GM23338 (cell line): Measurements from ENCODE around the gene DAW1. TPM values are rescaled to one million over a fixed set of nuclear protein-coding genes. Genes with fewer than 3 reads are reported as not detected.

ENCODE experiments used
- ATAC-seq: fragments of 200-7000 bp; cut with Tn5 transposase; 3 replicates; pipeline ENCODE4 v1.9.1; 2020
- DNase-seq: peaks from one replicate; pipeline ENCODE4 v3.0.0-alpha.2; 2015; ENCODE audit warnings: low spot score
- H2AFZ ChIP-seq: fragments of 200-600 bp; sonication (generic); 2 replicates; pipeline ENCODE4 v1.8.0; 2016; ENCODE audit warnings: antibody characterized with exemption, mild to moderate bottlenecking, moderate library complexity
- H3F3A ChIP-seq: fragments of 200-600 bp; sonication (generic); replicated peaks from 2 replicates; pipeline ENCODE4 v1.8.0; 2017; ENCODE audit warnings: antibody characterized with exemption, mixed run types, low read depth
- H3K27ac ChIP-seq: fragments of 200-600 bp; sonication (generic); 2 replicates; pipeline ENCODE4 v1.6.1; 2016; ENCODE audit warnings: low read depth
- H3K27me3 ChIP-seq: fragments of 200-600 bp; sonication (generic); 2 replicates; pipeline ENCODE4 v1.8.0; 2016; ENCODE audit warnings: mild to moderate bottlenecking, mixed run types, moderate library complexity; ENCODE audit not compliant: insufficient read depth
- H3K36me3 ChIP-seq: fragments of 200-600 bp; sonication (generic); 2 replicates; pipeline ENCODE4 v1.8.0; 2016; ENCODE audit warnings: mild to moderate bottlenecking; ENCODE audit not compliant: insufficient read depth
- H3K4me1 ChIP-seq: fragments of 200-600 bp; sonication (generic); 2 replicates; pipeline ENCODE4 v1.8.0; 2016; ENCODE audit warnings: mild to moderate bottlenecking, moderate library complexity; ENCODE audit not compliant: insufficient read depth
- H3K4me2 ChIP-seq: fragments of 200-600 bp; sonication (generic); 2 replicates; pipeline ENCODE4 v1.7.1; 2017; ENCODE audit warnings: mixed run types
- H3K4me3 ChIP-seq: fragments of 200-600 bp; sonication (generic); 2 replicates; pipeline ENCODE4 v1.6.1; 2016; ENCODE audit warnings: mixed run types
- H3K79me2 ChIP-seq: fragments of 200-600 bp; sonication (generic); replicated peaks from 2 replicates; pipeline ENCODE4 v1.8.0; 2017; ENCODE audit warnings: mild to moderate bottlenecking; ENCODE audit not compliant: insufficient read depth
- H3K9me2 ChIP-seq: fragments of 200-600 bp; sonication (generic); 2 replicates; pipeline ENCODE4 v1.8.0; 2017; ENCODE audit not compliant: insufficient read depth
- H4K20me1 ChIP-seq: fragments of 200-600 bp; sonication (generic); replicated peaks from 2 replicates; pipeline ENCODE4 v1.8.0; 2017; ENCODE audit warnings: mild to moderate bottlenecking; ENCODE audit not compliant: insufficient read depth
- H3K27ac Mint-ChIP-seq: 2 replicates; pipeline ENCODE4 v1.8.0; 2020; ENCODE audit warnings: inconsistent platforms, mild to moderate bottlenecking, moderate library complexity, mixed read lengths
- H3K27me3 Mint-ChIP-seq: 3 replicates; pipeline ENCODE4 v1.8.0; 2022; ENCODE audit warnings: low read depth, mild to moderate bottlenecking, moderate library complexity, mixed read lengths, inconsistent platforms; ENCODE audit not compliant: insufficient read depth, poor library complexity
- H3K36me3 Mint-ChIP-seq: 3 replicates; pipeline ENCODE4 v1.8.0; 2021; ENCODE audit warnings: low read depth, mild to moderate bottlenecking, inconsistent platforms, moderate library complexity, mixed read lengths
- H3K4me1 Mint-ChIP-seq: 3 replicates; pipeline ENCODE4 v1.8.0; 2020; ENCODE audit warnings: mild to moderate bottlenecking, inconsistent platforms, mixed read lengths
- H3K4me3 Mint-ChIP-seq: 3 replicates; pipeline ENCODE4 v1.8.0; 2021; ENCODE audit warnings: moderate library complexity, mild to moderate bottlenecking, inconsistent platforms, mixed read lengths
- H3K9me3 Mint-ChIP-seq: 3 replicates; pipeline ENCODE4 v1.8.0; 2020; ENCODE audit warnings: moderate library complexity, mild to moderate bottlenecking, inconsistent platforms, mixed read lengths
- CREB1 ChIP-seq: fragments of 250-450 bp; sonication (Bioruptor Pico); IDR thresholded peaks from 2 replicates; pipeline ENCODE4 v1.5.0; 2020; ENCODE audit warnings: low read depth, mild to moderate bottlenecking, moderate library complexity
- CTCF ChIP-seq, 2 experiments: fragments of 200-600 bp in 1 of 2; sonication (generic) in 1 of 2; conservative IDR thresholded peaks; 2 replicates each; pipeline versions ENCODE4 v1.5.1 to v1.6.1; 2016 to 2017; ENCODE audit warnings: antibody characterized with exemption in 2 of 2, low read depth in 2 of 2, mild to moderate bottlenecking in 2 of 2, moderate library complexity in 1 of 2
- ETS1 ChIP-seq: IDR thresholded peaks from 2 replicates; pipeline ENCODE4 v1.6.1; 2016; ENCODE audit warnings: antibody characterized with exemption
- EZH2 ChIP-seq: fragments of 200-600 bp; sonication (generic); IDR thresholded peaks from one replicate; pipeline ENCODE4 v1.8.0; 2017; ENCODE audit warnings: antibody characterized with exemption, mild to moderate bottlenecking, low read depth; ENCODE audit not compliant: unreplicated experiment
- EZH2phosphoT487 ChIP-seq: fragments of 200-600 bp; sonication (generic); IDR thresholded peaks from one replicate; pipeline ENCODE4 v1.8.1; 2018; ENCODE audit warnings: antibody characterized with exemption; ENCODE audit not compliant: unreplicated experiment
- JUNB ChIP-seq: IDR thresholded peaks from one replicate; pipeline ENCODE4 v1.6.1; 2016; ENCODE audit warnings: antibody characterized with exemption; ENCODE audit not compliant: unreplicated experiment
- NANOG ChIP-seq: IDR thresholded peaks from 2 replicates; pipeline ENCODE4 v1.6.1; 2016; ENCODE audit warnings: antibody characterized with exemption, borderline replicate concordance
- POLR2AphosphoS5 ChIP-seq: IDR thresholded peaks from 2 replicates; pipeline ENCODE4 v1.6.1; 2016; ENCODE audit warnings: antibody characterized with exemption, low read depth
- REST ChIP-seq: IDR thresholded peaks from one replicate; pipeline ENCODE4 v1.6.1; 2018; ENCODE audit warnings: antibody characterized with exemption; ENCODE audit not compliant: unreplicated experiment
- STAT1 ChIP-seq: IDR thresholded peaks from one replicate; pipeline ENCODE4 v1.6.1; 2016; ENCODE audit warnings: antibody characterized with exemption; ENCODE audit not compliant: unreplicated experiment
- ZNF114 ChIP-seq: fragments of 250-450 bp; sonication (Bioruptor Pico); IDR thresholded peaks from 2 replicates; pipeline ENCODE4 v1.5.0; 2020; ENCODE audit warnings: mild to moderate bottlenecking, moderate library complexity
- ZNF331 ChIP-seq: fragments of 250-450 bp; sonication (Bioruptor Pico); IDR thresholded peaks from 2 replicates; pipeline ENCODE4 v1.5.0; 2020; ENCODE audit warnings: low read depth, mild to moderate bottlenecking, moderate library complexity
- ZNF462 ChIP-seq: fragments of 250-450 bp; sonication (Bioruptor Pico); IDR thresholded peaks from 2 replicates; pipeline ENCODE4 v1.5.0; 2020; ENCODE audit warnings: mild to moderate bottlenecking, moderate library complexity
- polyA plus RNA-seq: library from polyadenylated mRNA; unstranded; fragments of >200 nt; fragmentation: Nextera tagmentation; extraction: Ambion mirVana; gene quantifications from 2 replicates; pipeline ENCODE4 v1.2.1, GENCODE V29; 2016
- total RNA-seq: library from RNA; depleted of rRNA; stranded (reverse); fragments of >200 nt; shearing (Covaris generic); gene quantifications from 2 replicates; pipeline ENCODE4 v1.2.3, GENCODE V29; 2014

The DAW1 gene
- total and polyA plus RNA-seq, 2 experiments from 2014 or later, result 0.71 to 2.0 TPM

GRCh38 chr2:227971619-227972230 is 100.3 kb downstream of the DAW1 start:
- H3K4me3 Mint-ChIP-seq, result no peak overlapping the region

More at GRCh38 chr2:227971619-227972230, 100.3 kb downstream of the DAW1 start:
- no peak for DNase-seq
- Mint-ChIP-seq H3K27ac (no peak overlapping the region), H3K27me3 (peaks cover 2% of the 10 kb centered on the region), H3K9me3 (no peaks in the 10 kb centered on the region; the same call in 2 of the 3 replicates), H3K4me1 (no peaks in the 10 kb centered on the region), H3K36me3 (no peaks in the 10 kb centered on the region)
- Histone ChIP-seq H3K9me2 (peaks cover 2% of the 10 kb centered on the region; the same call in 1 of the 2 replicates), H4K20me1 (no peaks in the 10 kb centered on the region), H3K27ac (no peak overlapping the region), H3K79me2 (no peaks in the 10 kb centered on the region), H3K4me1 (no peaks in the 10 kb centered on the region), H3K36me3 (no peaks in the 10 kb centered on the region), H2AFZ (no peak overlapping the region), H3F3A (no peaks in the 10 kb centered on the region), H3K4me3 (no peak overlapping the region), H3K4me2 (no peak overlapping the region), H3K27me3 (no peaks in the 10 kb centered on the region)
- no peak for TF ChIP-seq POLR2AphosphoS5
- TF ChIP-seq ZNF462 (CRISPR knock-in tag), result no peak
- no peak for TF ChIP-seq ZNF331
- TF ChIP-seq NANOG, result no peak
- no peak for TF ChIP-seq STAT1
- no peak for TF ChIP-seq CREB1 (CRISPR knock-in tag)
- TF ChIP-seq ZNF114, result no peak
- no peak for TF ChIP-seq EZH2
- no peak for TF ChIP-seq CTCF (conservative IDR thresholded peaks at IDR 0.05; ENCODE audit: low read depth in 2 of 2)
- TF ChIP-seq JUNB, result no peak
- TF ChIP-seq EZH2phosphoT487, result no peak
- no peak for TF ChIP-seq REST
- TF ChIP-seq ETS1, result no peak
- no peak for ATAC-seq
